AG04449 (cell line): ENCODE data around the gene DBH.

ENCODE experiments used
- CTCF ChIA-PET: fragments of 350-600 bp; formaldehyde crosslinking; extraction: SDS; loops from one replicate; lab custom pipeline; 2021; ENCODE audit warnings: antibody characterized with exemption; lab: Yijun Ruan, JAX
- POLR2A ChIA-PET: fragments of 400-600, 350-600 bp; formaldehyde crosslinking; extraction: SDS; loops from one replicate; lab custom pipeline; 2020; ENCODE audit warnings: antibody characterized with exemption, inconsistent platforms; lab: Yijun Ruan, JAX
- DNase-seq: peaks from one replicate; pipeline ENCODE4 v3.0.0-alpha.2; 2010; ENCODE audit warnings: low read depth, low spot score
- H3K4me3 ChIP-seq: 2 replicates; pipeline ENCODE4 v1.5.1; 2011; ENCODE audit warnings: low read depth, mild to moderate bottlenecking, control low read depth, low read length
- TF ChIP-seq, protein P1 (sequence below): IDR thresholded peaks from one replicate; pipeline ENCODE4 v1.5.1; 2011; ENCODE audit warnings: mild to moderate bottlenecking, moderate library complexity, low read length, control low read depth, inconsistent platforms; ENCODE audit not compliant: insufficient read depth; ENCODE audit errors: missing control alignments

Gene DBH

DNA sequence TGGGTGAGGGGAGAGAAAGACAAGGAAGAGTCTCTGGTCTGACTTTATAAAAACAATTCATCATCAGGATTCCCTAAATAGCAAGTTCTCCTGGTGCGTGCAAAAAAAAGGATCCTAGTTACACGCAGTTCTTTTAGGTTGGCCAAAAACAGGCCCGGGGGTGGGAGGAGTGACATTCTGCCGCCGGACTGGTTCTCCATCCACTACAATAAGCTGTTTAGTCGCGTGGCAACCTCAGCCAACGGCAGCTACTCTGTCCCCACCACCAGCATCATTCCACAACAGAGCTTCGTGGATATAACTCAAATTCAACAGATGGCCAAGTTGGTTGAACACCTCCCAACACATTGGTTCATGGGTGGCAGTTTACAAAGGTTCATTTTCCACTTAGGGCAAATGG is 24.1 kb upstream of the DBH start:
- POLR2A ChIA-PET = no interaction called here
- no peak for DNase-seq
- CTCF ChIA-PET = no interaction called here
- TF ChIP-seq, protein P1, sequence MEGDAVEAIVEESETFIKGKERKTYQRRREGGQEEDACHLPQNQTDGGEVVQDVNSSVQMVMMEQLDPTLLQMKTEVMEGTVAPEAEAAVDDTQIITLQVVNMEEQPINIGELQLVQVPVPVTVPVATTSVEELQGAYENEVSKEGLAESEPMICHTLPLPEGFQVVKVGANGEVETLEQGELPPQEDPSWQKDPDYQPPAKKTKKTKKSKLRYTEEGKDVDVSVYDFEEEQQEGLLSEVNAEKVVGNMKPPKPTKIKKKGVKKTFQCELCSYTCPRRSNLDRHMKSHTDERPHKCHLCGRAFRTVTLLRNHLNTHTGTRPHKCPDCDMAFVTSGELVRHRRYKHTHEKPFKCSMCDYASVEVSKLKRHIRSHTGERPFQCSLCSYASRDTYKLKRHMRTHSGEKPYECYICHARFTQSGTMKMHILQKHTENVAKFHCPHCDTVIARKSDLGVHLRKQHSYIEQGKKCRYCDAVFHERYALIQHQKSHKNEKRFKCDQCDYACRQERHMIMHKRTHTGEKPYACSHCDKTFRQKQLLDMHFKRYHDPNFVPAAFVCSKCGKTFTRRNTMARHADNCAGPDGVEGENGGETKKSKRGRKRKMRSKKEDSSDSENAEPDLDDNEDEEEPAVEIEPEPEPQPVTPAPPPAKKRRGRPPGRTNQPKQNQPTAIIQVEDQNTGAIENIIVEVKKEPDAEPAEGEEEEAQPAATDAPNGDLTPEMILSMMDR = no peak
- H3K4me3 ChIP-seq = no peak overlapping the region

DNA sequence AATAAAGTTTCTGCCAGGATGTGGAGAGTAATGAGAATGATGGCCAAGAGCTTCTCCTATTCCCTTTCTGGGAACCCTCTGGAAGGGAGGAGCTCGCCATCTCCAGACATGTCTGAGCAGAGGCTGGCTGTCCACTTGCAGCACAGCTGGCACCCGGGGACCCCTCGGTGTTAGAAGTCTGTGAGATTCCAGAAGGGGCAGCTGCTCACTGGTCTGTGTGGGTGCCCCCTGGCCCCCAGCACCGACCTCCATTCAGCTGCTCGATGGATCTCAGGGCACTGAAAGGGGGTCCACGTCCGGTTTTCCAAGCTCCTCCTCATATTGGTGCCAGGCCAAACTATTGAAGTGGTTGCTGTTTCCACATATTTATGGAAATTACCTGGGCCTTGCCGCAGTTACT is 23.3 kb upstream of the DBH start:
- CTCF ChIA-PET = no interaction called here
- POLR2A ChIA-PET = no interaction called here
- DNase-seq = no peak
- no peak overlapping the region for H3K4me3 ChIP-seq
- TF ChIP-seq, protein P1 = no peak

DNA sequence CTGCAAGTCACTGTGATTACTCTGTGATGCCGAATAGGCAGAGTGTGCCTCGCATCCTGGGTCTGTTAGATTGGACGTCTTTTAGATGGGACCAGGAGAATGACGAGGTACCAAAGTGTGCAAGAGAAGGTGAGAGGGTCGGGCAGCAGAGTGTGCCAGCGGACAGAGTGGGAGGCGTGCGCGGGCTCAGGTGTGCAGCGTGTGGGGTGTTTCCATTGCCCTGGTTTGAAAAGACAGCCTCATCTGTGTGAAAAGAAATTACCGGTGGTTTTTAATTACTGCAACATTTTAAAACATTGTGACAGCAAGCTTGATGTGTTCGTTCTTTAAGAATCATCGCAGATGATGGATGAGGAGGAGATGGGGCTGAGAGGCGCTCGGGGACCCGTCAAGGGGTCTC is 22.7 kb upstream of the DBH start:
- no peak for DNase-seq
- CTCF ChIA-PET = no interaction called here
- TF ChIP-seq, protein P1 = no peak
- H3K4me3 ChIP-seq = no peak overlapping the region
- POLR2A ChIA-PET = no interaction called here

DNA sequence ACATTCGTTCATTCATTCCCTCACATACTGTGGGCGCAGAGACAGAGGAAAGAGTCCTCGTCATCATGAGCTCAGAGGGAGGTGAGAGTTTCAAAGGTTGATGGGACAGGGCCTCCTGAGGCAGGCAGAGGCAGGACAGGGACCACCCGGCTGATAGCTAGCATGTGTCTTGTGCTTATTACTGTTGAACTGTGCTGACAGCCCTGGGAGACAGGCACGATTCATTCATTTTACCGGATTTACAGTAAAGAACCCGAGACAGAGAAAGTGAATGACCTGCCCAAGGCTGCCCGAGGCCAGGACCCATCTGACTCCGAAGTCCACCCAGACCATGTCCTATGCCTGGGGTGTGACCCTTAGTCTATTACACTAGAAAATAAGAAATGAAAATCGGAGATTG is 22.1 kb upstream of the DBH start:
- TF ChIP-seq, protein P1 = no peak
- H3K4me3 ChIP-seq = no peak overlapping the region
- ChIA-PET POLR2A (no interaction called here), CTCF (no interaction called here)
- DNase-seq = no peak

DNA sequence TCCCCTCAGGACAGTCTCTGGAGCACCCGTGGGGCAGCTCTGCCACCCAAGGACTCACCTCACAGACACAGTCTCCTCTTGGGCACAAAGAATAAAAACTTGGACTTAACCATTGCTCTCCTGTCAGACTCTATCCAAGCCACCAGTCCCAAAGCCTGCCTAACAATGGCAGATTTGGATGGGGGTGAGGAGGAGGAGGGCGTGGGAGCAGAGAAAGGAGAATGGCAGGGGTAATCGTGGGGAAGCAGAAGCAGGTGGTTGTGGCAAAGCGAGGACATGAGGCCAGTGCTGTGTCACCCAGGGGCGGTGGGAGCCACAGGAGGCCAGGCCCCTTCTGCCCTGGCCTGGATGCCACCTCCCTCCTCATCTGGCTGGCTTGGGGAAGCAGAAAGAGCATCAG is 21.5 kb upstream of the DBH start:
- DNase-seq = no peak
- TF ChIP-seq, protein P1 = no peak
- CTCF ChIA-PET = no interaction called here
- POLR2A ChIA-PET = no interaction called here
- H3K4me3 ChIP-seq = no peak overlapping the region

DNA sequence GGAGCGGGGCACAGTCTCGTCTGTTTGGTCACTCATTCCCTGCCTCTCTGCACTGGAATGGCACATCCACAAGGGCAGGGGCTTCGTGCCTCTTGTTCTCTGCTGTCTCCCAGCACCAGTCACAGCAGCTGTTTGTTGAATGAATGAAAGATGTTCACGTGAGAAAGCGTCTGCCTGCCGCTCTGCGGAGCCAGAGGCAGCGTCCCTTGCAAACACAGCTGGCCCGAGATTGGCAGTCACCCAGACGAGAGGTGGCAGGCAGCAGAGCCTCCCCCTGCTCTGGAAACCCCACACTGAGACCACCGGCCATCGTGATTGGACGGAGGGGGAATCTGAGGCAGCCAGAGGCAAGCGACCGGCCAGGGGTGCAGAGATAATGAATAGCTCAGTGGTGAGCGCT is 21.0 kb upstream of the DBH start:
- CTCF ChIA-PET = interaction anchor here (0.8 kb wide), 1 partner anchor 593 kb away, joined by 3 read pairs; no protein-coding TSS in a partner anchor
- no peak for DNase-seq
- H3K4me3 ChIP-seq = no peak overlapping the region
- POLR2A ChIA-PET = no interaction called here
- TF ChIP-seq, protein P1 = no peak
